Breast epithelium (tissue), 3 donors: ENCODE measurements around the gene ZC3H12A.

Experiments used
- CTCF ChIP-seq, 3 donors: fragments of 450-650 bp; IDR thresholded peaks; one replicate each; pipeline ENCODE4 v1.5.1; 2016 to 2017; ENCODE audit warnings: antibody characterized with exemption in 3 of 3, mild to moderate bottlenecking in 3 of 3, moderate library complexity in 3 of 3
- POLR2A ChIP-seq: fragments of 450-650 bp; IDR thresholded peaks from one replicate; pipeline ENCODE4 v1.6.1; 2016; ENCODE audit warnings: antibody characterized with exemption, mild to moderate bottlenecking, moderate library complexity
- POLR2AphosphoS5 ChIP-seq, 3 donors: sonication (generic); formaldehyde crosslinking; IDR thresholded peaks; one replicate each; pipeline ENCODE4 v1.6.1; 2017; ENCODE audit warnings: antibody characterized with exemption in 3 of 3

GRCh38 chr1:37495875-37496274, 21.5 kb downstream of the ZC3H12A start:
- TF ChIP-seq CTCF (IDR thresholded peaks at IDR 0.05) (no peak), POLR2AphosphoS5 (IDR thresholded peaks at IDR 0.05) (no peak), POLR2A (no peak)
